CD4-positive, alpha-beta T cell treated with Interleukin-17A for 1 hour (primary cell): ENCODE measurements around the gene FARS2.

ENCODE experiments used
- DNase-seq: peaks from one replicate; pipeline ENCODE4 v3.0.0-alpha.2; 2020

FARS2 gene

DNA sequence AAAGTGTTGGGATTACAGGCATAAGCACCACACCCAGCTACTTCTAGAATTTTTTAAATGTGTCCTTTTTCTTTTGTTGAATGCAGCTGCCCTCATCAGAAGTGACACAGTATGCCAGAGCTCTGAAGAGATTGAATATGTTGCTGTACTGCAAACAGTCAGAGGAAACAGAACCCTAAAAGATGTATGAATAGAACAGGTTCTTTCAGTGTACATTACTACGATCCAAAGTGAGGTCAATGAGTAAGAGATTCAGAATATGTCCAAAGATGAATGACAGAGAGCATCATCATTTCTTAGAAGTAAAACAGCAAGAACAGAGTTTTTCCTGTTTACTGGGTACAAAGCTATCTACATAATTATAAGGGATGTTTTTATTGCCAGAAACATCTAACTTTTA, 476.9 kb downstream of the FARS2 start:
- DNase-seq = no peak

DNA sequence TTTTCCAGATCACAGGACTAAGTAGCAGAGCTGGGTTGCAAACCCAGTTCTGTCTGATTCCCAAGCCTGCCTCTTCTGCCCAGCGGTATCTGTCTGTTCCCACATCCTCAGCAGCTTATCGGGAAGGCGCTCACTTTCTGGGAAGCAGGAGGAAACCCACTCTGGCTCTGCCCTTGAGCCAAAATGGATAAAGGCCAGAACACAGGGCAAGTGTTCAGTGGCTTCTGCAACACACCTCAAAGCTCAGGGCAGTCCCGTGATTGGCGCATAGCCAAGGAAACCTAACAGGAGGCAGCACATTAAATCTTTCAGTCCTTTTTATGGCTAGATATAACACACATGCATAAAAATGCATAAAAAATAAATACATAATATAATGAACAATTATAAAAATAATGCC, 483.2 kb downstream of the FARS2 start:
- no peak for DNase-seq

DNA sequence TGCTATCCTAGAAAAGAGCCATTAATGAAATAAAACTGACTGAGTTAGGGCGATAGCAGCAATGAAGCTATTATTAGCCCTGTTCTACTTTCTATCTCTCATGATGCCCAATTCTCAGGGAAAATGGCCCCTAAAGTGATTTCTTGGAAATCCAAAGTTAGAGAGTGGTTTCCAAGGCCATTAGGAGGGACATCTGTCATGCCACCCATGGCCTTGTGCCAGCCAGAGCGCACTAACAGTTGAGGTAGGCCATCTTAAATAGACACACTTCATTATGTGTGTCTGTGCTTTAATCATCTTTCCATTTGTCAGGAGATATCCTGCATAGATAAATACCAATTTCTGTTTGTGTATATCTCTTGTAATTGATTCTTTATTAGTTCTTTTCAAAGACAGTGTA, 483.8 kb downstream of the FARS2 start:
- DNase-seq = no peak

DNA sequence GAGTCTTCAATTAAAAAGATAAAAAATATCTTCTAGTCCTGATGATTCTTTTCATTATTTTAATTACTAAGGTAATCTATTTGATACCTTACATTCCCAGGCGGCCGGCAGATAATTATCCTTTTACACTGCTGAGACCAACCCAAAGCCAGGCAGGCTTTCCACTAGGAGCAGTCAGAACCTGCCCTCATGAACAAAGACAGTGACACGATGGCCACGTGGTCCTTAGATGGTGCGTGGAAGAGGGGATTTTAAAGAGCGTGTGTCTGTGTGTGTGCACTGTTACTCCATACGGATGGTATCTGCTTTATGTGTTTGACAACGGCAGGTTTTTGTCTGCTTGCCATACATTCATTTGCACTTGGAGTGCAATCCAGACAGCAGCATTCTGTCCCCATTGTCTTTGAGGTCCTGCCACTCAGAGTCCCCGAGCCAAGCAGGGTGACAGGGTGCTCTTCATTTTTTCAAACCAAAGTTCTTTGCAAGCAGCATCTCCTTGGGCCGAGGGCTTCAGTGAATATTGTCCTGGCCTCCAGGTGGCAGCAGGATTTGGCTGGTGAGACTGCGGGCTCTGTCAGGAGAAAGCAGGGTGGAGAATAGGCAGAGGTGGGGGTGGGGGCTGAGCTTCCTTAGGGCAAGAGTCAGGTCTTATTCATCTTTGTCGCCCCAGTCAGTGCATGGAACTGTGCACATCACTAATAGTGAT, 484.9 kb downstream of the FARS2 start:
- DNase-seq = no peak

DNA sequence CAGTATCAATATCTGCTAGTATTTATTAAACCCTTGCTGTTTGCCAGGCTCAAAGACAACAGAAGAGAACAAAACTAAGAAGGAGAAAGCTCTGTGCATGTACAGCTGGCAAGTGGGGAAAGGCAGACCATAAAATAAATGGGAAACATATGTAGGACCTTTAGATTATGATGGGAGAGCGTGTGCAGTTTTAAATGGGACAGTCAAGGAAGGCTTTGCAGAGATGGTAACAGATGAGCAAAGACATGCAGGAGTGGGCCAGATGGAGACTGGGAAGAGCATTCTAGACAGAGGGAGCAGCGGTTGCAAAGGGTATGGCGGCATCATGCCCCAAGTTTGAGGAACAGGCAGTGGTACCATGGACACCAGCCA, 485.4 kb downstream of the FARS2 start:
- no peak for DNase-seq

DNA sequence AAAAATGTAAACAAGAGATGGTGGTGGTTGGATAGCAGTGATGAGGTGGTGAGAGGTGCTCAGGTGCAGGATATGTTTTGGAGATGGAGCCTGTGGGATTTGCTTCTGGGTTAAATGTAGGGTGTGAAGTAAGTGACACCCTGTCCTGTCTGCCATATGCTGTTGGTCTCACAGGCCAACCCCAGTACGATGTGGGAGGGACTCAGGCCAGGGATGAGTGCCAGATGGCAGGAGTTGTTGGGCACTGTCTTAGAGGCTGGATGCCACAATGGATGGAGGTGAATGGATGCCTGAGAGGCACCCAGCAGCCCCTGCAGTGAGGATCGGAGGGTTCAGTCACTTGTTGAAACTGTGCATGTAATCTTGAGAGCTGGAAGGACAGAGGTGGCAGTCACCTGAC, 486.1 kb downstream of the FARS2 start:
- DNase-seq = no peak

DNA sequence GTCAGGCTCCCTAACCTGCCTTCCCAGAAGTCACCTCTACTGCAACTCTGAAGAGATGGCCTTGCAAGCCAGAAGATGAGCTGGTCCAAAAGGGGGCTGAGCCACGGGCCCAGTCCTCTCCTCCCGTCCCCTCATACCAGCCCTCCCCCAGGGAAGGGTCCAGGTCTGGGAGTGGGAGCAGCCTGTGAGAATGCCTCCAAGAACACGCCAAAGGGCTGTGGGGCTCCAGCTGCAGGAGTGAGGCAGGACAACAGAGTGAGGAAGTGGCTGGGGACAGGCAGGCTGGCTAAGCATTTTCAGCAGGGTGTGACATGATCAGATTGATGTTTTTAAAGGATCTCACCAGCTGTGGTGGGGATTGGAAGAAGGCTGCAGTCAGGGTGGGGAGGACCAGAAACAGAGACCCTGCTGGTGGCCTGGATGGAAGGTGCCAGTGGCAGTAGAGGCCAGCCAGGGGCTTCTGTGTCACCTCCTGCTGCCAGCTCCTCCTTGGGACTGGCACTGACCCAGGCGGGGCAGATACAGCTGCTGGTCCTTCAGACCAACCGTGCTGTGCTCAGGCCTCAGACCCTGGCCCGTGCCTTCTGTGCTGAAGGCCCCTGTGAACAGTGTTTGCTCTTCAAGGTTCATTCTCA, 487.8 kb downstream of the FARS2 start:
- DNase-seq = no peak

DNA sequence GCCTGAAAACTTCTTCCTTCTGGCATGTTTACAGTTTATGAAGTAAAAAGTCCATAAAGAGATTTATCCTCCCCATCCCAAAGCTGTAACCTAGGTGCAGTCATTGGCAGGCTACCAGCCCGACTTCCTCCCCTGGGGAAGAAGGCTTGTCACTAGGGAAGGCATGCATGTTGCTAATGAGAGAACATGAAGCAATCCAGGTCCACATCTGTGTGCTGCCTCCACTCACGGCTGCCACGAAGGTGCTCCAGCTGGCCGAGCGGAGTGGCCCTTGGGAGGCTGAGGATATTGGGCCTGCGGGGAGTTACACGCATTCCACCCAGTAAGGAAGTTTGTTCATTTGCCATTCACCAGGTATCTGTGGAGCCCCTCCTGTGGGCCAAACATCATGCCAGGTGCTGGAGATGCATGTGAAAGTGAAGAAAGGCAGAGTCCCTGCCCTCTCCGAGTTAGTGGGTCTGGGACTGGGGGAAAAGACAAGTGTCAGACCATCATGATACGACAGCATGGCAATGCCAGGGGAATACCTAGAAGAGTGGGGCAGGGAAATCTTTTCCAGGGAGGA, 488.4 kb downstream of the FARS2 start:
- no peak for DNase-seq

DNA sequence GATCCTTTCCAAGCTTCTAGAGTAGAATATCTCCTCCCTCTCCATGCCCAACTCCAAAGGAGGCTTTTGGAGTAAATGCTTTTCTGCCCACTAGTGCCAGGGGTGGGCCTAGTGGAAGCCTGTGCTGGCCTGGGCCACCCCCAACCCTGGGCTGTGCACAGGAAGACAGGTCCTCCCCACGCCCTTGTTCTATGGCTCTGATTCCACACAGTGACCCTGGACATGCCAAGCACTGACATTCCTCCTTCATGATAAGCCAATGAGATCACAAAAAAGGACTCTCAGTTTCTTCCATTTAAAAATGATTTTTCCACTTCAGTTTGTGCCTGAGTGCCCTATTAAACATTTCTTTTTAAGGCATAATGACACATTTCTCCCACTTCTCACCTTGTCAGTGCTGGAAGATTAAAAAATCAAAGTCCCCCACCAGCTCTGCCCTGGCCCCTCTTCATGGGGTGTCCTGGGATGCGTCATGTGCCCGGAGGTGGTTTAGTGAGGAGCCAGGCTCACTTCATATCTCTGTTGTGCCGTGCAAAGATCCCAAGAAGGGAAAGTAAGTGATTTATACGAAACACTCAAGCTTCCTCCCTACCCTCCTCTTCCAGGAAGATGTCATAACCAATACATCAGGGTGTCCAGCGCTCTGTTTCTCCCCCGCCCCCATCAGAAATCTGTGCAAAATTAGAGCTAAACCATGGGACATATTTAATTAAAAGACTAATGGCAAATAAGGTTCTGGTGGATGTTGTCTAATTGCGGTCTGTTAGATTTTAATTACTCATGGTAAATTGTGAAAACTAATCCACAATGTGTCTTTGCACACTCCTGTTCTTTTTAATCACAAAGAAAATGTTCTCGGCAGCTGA, 490.4 kb downstream of the FARS2 start:
- DNase-seq = no peak

DNA sequence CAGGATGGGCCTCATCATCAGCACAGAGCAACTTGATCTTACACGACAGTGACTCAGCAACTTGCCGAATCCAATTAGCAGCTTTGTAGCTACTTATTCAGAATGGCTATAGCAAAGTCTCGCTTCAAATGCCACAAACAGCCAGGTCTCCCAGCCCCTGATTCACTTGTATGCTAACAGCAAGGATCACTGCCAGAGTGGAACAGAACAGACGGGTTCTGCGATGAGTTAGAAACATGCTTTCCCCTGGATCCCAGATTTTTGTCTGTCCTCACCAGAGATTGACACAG, 491.0 kb downstream of the FARS2 start:
- no peak for DNase-seq

DNA sequence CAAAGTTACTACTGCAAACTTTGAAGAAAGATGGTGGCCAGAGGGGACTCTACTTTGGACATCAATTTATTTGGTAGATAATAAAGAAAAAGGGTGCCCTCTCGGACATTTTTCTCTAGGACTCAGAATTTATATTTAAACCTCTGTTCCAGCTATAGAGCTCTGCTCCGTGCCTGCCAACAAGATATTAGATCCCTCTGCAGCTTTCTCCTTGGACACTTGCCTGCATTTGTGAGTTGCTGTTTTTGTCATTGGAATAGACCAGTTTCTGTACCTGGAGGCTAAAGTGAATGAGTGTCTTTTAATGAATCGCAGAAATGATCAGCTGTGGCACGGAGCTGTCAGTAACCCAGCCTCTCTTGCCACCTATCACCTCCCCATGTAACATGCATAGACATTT, 491.9 kb downstream of the FARS2 start:
- no peak for DNase-seq

DNA sequence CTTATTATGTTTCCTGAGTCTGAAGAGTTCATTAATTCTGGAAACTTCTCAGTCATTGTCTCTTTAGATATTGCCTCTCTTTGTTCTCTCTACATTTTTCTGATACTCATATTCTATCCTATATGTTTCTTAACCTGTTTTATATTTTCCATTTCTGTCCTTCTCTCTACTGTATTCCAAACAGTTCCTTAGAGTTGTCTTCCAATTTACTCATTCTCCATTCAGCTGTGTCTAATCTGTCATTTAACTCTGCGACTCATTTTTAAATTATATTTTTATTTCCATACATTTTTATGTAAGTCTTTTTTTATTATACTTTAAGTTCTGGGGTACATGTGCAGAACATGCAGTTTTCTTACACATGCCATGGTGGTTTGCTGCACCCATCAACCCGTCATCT, 493.6 kb downstream of the FARS2 start:
- DNase-seq = no peak

DNA sequence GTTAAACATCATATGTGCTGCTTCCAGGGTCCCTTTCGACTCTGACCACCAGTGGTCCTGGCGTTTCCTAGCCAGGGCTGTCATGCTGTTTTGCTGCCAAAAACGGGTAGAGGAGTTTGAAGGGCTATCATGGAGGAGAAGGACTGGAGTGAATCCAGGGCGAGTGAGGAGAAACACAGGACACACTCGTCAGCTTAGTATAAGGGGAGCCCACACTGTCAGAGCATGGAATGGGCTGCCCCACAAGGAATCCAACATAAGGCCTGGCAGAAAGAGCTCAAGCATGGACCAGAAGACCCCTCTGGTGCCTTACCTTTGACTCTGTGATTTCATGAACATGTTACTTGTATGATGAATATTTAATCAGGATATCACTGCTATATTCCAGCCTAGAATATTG, 498.3 kb downstream of the FARS2 start:
- no peak for DNase-seq

DNA sequence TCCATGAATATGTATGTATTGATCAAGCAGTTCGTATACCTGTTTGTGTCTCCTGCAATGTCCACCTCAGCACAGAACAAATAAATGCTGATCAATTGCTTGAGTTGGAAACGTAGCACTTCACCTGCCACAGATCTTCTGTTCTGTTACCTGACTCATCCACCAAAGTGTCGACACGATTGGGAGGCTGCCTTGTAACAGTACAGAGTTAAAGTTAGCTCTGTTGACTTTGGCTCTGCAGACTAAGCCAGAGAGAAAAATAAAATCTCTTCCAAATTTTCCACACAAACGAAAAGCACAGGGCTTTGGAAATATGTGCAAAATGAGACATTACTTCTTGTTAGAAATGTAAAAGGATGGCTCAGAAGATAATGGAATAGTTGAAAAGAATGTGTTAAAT, 500.1 kb downstream of the FARS2 start:
- DNase-seq = no peak

DNA sequence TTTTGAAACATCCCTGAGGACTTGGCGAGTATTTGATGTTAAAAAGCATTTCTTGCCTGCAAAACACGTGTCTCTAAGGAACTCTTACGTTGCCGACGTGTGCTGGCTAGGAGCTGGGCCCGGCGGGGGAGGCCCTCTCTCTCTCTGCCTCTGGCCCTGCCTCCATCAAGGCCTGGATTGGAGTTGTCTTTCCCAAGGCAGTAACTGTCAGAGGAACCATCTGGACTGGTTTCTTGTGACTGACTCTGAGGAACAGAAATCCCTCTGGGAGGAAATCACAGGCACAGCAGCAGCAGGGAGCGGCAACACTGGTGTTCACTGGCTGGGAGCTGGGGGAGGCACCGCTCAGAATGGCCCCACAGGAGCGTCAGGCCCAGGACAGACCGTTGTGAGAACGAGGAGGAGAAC, 501.3 kb downstream of the FARS2 start:
- no peak for DNase-seq

DNA sequence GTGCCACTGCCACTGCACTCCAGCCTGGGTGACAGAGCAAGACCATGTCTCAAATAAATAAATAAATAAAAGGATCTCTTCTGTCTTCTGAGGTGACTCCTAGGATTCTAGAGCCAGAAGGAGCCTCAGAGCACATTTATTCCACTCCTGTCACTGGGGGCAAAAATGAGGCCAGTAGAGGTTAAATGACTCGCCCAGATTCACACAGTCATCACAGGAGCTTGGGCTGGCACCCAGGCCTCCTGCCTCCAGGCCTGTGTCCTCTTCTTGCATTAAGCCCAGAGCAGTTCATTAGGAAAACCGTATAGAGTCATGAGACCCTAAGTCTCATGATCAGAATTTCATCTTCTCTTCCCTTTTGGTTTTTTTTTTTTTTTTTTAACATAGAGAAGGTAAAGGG, 502.1 kb downstream of the FARS2 start:
- no peak for DNase-seq

DNA sequence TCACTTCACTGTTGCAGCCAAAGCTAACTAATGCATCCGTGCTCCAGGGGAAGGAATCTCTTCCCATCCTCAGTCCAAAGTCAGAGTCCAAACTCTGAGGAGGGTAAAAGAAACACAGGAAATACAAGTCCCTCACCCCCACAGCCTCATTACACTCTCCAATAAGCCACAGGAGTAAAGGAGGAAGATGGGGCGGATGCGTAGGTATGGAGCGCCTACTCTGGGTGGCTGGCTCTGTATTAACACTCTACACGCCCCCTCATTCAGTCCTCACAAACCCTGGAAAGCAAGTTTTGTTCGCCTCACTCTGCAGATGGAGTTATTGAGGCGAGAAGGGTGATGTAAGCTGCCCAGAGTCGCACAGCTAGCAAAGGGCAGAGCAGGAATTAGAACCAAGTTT, 502.6 kb downstream of the FARS2 start:
- no peak for DNase-seq

DNA sequence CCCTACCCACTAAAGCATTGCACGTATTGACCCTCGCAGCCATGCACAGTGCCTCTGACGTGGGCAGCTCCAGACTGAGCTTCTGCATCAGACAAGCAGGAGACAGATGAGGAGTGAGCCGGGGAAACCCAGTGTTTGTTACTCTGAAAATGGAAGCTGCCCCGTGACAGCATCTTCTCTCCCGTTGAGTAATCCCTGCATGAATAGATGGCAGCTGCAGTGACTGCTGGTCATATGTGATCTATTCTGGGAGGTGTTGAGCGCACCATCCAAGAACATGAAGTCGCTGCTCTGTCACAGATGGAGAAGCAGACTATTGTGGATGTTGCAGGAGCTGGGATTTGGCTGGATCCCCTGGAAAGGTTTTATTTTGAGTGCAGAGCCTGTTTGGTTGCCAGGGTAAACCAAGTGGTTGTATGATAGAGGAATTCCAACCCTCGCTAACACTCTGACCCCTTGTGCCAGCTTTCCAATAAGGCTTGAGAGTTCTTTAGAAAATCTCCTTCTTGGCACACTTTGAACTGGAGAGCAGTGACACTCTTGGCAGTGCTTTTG, 503.2 kb downstream of the FARS2 start:
- DNase-seq = no peak

DNA sequence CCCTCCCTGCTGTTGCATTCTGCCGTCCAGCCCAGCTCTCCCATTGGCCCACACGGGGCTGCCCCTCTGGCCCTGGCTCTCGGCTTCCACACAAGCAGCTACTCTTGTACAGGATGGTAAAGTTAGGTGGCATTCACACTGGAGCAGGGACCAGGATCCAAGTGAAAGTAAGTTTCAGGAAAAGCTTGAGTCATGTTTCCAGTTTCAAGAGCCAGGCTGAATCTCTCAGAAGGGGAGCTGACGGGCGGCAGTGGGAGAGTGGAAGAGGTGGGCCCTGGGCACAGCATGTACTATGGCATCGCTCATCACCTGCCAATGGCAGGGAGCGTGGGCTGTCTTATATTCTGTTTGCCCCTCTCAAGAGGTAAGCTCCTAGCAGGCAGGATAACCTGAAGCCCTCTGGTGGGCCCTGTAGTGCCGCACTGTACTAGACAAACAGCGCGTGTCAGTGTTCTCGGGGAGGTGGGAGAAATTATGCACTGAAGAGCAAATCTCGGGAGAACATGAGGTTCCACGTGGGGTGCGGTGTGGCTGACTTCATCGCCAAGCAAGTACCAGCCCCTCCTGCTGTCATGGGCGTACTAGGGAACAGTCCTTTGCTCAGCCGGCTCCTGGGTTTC, 503.9 kb downstream of the FARS2 start:
- no peak for DNase-seq

DNA sequence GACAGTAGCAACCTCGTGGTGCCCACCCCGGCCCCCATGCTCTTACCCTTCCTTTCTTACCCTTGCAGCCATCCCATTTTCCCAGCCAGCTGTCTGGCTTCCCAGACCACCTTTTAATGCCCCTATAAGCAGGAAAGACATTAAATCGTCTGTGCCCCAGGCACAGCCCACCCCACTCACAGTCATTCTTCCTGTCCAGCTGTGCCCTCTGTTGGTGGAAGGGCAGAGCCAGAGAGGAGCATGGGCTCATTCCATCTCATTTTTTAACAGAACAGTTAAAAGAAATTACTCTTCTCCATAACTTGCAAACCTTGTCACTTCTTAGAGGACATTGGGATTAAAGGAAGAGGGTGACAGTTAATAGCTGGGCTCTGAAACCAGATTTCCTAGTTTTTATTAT, 504.9 kb downstream of the FARS2 start:
- no peak for DNase-seq

DNA sequence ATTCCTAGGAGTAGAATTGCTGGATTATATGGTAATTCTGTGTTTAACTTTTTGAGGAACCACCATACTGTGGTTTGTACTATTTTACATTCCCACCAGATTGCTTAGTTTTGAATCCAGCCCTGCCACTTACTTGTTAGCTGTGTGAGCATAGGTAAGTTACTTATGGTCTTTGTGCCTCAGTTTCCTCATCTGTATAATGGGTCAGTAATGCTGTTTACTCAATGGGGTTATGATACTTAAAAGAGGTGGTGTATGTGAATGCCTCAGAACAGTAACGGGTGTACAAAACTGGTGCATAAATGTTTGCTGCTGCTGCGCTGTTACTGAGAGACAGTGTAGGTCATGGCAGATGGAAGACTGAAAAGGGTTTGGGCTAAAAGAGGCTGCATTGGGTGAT, 506.2 kb downstream of the FARS2 start:
- DNase-seq = no peak

DNA sequence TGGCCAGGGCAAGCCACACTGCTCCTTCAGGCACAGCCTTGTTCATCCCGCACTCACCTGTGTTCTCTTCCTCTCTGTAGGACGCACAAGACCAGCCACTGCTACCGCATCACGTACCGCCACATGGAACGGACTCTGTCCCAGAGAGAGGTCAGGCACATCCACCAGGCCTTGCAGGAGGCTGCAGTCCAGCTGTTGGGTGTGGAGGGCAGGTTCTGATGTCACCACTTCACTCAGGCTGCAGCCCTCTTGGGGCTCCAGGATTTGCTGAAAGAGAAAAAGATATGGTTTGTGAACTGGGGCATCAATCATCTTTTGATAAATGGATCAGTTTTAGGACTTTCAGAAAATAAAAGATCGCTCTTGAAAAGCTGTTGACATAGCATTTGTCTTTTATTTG, 509.9 kb downstream of the FARS2 start:
- DNase-seq = no peak

DNA sequence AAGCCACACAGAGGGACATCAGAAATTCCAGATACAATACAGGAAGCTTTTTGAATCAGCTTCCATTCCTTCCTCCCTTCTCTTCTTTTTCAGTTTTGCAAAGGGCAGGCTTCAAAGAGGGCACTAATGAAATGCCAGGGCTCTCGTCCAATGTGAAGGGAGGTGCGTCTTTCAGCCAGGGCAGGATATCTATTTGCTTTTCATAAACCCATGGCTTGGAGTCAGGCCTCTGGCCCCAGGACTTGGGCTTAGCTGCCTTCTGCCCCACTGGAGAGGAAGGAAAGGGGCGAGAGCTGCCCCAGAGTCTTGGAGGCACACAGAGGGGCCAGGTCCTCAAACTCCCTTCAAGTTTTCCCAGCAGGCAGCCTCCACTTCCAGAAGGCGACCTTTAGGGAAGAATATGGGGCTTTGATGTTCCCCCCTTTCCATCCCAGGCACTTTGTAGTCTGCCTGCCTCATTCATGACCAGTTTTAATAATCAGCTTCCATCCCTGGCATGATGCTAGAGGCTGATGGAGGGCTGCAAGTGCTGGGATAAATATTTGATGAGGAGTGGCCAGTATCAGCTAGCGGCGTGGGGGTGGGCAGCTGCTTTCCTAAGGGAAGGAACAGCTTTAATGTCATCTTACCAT, 510.6 kb downstream of the FARS2 start:
- DNase-seq = no peak
